Cardiac septum (tissue), 1 donor: Measurements from ENCODE around the gene SLAIN2. TPM values are rescaled to one million over a fixed set of nuclear protein-coding genes. Genes with fewer than 3 reads are reported as not detected.
"Not testable (repeated sequence)": the region's sequence is repeated elsewhere in the genome, so short reads cannot be mapped to it uniquely, and the experiment has no call there.

Source experiments
- DNase-seq: peaks from one replicate; pipeline ENCODE4 v3.0.0-alpha.2; 2020; ENCODE audit warnings: low spot score
- intact Hi-C: fragments of 100-400 bp; cut with DNase I; formaldehyde crosslinking; loops from one replicate; pipeline ENCODE4 v1.14.0; 2022
- total RNA-seq: library from RNA; stranded (reverse); fragmentation: NEBNext Ultra II Directional; extraction: Animal tissue kit (Norgen Biotek cat#: 25700); gene quantifications from one replicate; pipeline ENCODE4 v1.2.1, GENCODE V29; 2021
- donor health status: DM: no; HTN: no; CAD: no.

Gene SLAIN2
- total RNA-seq, 1 donor from 2014 or later = 159 TPM

DNA sequence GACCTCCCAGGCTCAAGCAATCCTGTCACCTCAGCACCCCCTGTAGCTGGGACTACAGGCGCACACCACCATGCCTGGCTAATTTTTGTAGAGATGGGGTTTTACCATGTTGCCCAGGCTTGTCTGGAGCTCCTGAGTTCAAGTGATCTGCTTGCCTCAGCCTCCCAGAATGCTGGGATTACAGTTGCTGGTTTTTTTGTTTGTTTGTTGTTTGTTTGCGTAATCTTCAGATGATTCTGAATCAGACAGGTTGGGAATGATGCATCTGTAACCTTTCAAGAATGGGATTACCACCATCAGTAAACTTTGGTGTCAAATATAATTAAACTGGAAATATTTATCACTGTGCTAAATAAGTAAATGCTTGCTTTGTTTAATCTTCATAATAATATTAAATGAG is 79.8 kb downstream of the SLAIN2 start:
- intact Hi-C loops = no loop called here
- no peak for DNase-seq

DNA sequence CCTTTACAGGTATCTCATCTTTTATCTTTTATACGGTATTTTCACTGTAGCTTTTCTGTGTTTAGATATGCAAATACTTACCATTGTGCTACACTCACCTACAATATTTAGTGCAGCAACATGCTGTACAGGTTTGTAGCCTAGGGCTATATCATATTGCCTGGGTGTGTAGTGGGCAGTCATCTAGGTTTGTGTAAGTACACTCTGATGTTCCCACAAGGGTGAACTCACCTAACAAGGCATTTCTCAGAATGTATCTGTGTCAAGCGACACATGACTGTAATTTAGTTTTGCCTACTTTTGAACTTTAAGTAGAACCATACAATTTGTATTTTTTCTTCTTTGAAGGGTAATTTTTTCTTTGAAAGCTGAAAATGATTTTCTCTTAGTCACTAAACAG is 87.6 kb downstream of the SLAIN2 start:
- intact Hi-C loops = no loop called here
- no peak for DNase-seq

DNA sequence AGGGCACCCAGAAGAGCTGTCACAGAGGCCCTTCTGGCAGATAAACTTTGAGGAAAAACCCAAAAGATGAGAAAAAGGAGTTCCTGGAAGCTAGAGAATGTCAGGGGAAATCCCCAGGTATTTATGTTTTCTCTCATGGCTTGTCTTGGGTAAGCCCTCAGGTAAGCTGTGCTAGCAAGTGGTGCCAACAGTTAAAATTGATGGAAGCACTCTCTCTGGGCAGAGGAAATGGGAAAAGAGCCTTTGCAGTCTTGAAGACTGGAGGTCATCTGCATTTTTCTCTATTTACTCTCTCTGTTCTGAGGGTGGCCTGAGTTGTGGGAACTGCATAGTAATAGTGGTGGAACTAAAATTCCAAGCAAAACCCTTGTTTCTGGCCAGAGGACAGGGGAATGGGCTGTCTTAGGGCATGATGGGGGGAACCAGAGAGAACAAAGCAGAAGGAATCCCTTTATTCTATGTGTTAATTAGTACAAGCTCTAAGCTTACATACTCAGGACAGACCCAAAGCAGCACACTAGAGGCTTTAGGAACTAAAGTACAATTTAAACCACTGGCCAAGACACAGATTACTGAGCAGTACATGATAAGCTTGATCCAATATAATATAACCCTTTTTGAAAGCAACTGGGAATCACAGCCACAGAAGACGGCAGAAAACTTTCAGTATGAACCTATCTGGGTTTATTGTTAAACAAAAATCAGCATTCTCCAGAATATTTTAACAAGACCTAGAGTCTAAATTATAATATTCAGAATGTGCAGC is 88.6 kb downstream of the SLAIN2 start:
- intact Hi-C loops = no loop called here
- no peak for DNase-seq

DNA sequence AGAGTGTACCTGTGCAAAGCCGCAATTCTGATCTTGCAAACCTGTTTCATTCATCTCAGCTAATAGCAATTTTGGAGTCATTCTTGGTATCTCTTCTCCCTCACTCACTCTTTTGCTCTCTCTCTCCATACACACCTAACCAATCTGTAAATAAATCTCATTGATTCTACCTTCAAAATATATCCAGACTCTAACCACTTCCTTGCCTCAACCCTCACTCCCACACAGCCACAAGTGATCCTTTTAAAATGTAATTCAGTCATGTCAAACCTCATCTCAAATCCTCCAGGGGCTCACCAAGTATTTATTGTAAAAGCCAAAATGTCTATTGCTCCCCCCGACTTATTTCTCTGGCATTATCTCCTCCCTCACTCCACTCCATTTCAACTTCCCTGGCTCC is 90.1 kb downstream of the SLAIN2 start:
- DNase-seq = no peak
- intact Hi-C loops = no loop called here

DNA sequence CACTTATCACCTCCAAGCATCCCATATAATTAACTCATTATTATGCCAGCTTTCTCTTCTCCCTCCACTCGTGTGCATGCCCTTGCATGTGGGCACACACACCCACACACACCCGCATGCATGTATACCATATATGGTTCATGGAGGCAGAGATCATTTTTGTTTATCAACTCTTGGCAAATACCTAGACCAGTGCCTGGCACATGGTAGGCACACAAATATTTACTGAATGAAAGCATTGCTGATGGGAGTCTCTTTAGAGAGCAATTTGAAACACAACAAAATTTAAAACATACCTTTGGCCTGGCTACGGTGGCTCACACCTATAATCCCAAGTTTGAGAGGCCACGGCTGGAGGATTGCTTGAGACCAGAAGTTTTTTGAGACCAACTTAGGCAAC is 90.7 kb downstream of the SLAIN2 start:
- intact Hi-C loops = no loop called here
- DNase-seq = no peak

DNA sequence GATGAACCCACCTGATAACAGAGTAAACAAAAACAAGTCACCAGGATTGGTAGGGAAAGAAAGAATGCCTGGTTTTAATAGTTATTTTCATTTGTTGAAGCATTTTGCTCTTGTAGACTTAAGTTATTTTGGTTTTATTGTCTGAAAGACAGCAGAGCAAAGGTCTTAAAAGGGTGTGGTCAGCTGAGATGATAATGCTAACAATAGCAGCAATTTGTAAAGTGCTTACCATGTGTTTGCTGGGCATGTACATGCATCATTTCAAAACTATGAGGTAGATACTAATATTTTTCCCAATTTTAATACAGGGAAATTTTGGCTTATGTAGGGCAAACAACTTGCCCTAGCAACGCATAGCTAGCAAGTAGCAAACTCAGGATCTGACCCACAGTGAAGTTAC is 95.0 kb downstream of the SLAIN2 start:
- DNase-seq = no peak
- intact Hi-C loops = no loop called here

DNA sequence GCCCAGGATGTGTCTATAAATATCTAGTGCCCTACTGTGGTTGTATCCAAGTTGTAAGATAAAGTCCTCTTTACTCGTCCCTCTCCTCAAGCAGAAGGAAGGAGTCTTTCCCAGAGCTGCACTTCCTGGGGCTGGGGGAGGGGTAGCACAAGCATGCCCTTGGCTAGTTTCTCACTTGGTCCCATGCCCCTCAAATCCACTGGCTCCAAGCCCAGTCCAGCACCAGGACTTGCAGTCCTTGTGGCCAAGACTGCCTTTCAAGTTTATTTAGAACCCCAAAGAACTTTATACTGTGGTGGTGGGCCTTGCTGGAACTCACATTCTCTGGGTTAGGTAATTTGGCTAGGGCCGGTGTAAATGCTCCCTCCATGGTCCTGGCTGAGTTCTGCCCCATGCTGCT is 98.7 kb downstream of the SLAIN2 start:
- no peak for DNase-seq
- intact Hi-C loops = loop anchor here (10.0 kb wide), 1 partner anchor 525 kb away; no protein-coding TSS in a partner anchor

DNA sequence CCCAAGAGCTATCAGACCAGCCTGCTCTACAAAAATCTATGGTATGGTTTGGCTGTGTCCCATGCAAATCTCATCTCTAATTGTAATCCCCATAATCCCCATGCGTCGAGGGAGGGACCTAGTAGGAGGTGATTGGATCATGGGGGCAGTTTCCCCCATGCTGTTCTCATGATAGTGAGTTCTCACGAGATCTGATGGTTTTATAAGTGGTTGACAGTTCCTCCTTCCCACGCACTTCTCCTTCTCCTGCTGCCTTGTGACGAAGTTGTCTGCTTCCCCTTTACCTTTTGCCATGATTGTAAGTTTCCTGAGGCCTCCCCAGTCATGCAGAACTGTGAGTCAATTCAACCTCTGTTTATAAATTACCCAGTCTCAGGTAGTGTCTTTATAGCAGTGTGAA is 99.6 kb downstream of the SLAIN2 start:
- intact Hi-C loops = loop anchor here (10.0 kb wide), 1 partner anchor 524 kb away; no protein-coding TSS in a partner anchor
- not testable (repeated sequence) for DNase-seq

DNA sequence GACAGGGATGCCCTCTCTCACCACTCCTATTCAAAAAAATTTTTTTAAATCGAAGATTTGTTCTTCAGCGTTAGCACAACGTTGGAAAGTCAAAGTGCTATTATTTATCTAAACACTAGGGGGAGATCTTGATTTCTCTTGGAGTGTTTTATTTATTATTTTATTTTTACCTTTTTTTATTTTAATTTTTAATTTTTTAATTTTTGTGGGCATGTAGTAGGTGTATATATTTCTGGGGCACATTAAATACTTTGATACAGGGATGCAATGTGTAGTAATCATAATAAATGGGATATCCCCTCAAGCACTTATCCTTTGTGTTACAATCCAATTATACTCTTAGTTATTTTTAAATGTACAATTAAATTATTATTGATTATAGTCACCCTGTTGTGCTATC is 104.4 kb downstream of the SLAIN2 start:
- intact Hi-C loops = loop anchor here (10.0 kb wide), 1 partner anchor 519 kb away; no protein-coding TSS in a partner anchor
- no peak for DNase-seq

DNA sequence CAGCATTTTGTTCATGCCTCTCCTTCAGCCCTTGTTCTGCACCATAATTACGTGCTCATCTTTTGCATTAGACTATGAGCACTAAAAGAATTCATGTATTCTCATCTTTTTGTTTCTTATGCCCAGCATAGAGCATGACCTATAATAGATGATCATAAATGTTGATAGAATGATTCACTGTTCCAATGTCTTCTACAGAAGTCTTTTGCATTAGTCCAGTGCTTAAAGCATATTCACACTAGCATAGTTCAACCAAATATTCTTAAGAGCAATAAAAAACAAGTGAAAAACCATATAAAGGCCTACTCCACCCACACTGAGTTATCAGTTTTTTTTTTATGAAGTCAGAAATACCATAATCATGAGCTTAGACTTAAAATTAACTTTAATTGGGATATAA is 105.3 kb downstream of the SLAIN2 start:
- no peak for DNase-seq
- intact Hi-C loops = loop anchor here (10.0 kb wide), 1 partner anchor 518 kb away; no protein-coding TSS in a partner anchor

DNA sequence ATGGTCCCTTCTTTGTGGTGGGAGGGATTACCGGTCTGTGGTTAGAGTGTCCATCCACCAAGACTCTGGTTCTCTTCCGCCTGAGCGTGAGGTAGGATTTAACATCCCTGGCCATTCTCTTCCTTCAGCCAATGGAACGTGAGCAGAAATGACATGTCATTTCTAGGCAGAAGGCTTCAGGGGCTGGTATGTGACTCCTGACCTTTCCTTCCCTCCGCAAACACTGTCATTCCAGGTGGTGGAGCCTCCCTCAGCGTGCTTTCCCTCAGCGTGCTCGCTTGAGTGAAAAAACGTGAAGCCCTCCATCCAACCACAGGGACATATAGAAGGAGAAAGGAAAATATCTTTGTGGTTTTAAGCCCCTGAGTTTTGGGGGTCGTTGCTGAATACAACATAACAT is 107.8 kb downstream of the SLAIN2 start:
- intact Hi-C loops = loop anchor here (10.0 kb wide), 1 partner anchor 516 kb away; no protein-coding TSS in a partner anchor
- no peak for DNase-seq

DNA sequence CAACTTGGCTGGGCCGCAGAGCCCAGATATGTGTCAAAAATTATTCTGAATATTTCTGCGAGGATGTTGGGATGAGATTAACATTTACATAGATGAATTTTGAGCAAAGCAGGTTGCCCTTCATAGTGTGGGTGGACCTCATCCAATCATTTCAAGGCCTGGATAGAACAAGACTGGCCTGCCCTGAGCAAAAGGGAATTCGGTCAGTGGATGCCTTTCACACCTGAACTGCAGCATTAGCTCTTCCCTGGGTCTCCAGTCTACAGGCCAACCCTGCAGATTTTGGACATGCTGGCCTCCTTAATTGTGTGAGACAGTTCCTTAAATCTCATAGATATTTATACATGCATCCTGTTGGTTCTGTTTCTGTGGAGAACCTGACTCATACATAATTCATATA is 109.4 kb downstream of the SLAIN2 start:
- no peak for DNase-seq
- intact Hi-C loops = no loop called here

DNA sequence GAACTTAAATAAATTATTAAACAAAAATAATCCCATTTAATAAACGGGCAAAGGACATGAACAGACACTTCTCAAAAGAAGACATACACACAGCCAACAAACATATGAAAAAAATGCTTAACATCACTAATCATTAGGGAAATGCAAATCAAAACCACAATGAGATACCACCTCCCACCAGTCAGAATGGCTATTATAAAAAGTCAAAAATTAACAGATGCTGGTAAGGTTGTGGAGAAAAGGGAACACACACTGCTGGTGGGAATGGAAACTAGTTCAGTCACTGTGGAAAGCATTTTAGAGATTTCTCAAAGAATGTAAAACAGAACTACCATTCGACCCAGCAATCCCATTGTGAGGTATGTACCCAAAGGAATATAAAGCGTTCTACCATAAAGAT is 110.3 kb downstream of the SLAIN2 start:
- DNase-seq, intact Hi-C loops: not testable (repeated sequence)

DNA sequence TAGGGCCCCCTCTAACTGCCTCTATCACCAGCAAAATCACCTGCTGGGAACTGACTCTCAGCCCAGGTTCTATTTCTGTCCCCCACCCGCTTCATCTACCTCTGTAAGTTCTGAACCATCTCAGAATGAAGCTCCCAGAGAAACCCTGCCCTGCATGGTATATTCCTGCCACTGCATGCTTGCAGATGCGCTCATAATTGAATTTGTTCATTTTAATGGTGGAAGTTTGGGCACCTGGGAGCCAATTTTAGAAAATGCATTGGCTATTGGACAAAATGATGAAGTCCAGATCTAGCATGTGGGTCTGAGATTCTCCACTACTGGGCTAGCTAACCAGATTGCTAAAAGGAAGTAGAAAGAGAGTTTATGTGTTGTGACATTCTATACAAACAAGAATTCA is 113.3 kb downstream of the SLAIN2 start:
- no peak for DNase-seq
- intact Hi-C loops = no loop called here

DNA sequence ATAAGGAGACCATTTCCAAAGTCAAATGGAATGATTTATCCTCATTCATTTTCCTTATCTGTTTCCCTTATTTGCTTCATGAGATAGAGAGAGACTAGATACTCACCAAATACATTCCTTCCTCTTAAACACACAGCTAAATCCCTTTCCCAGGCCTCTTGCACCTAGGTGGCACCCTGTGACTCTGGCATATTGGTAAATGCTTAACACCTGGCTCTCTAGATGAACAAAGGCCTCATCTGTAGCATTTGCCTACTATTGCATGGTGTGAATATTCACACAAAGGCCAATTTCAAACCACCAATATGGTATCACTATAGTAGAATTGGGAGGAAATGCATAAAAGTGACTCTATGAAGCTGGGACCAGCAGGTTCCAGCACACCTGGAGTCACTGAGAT is 119.7 kb downstream of the SLAIN2 start:
- intact Hi-C loops = no loop called here
- no peak for DNase-seq

DNA sequence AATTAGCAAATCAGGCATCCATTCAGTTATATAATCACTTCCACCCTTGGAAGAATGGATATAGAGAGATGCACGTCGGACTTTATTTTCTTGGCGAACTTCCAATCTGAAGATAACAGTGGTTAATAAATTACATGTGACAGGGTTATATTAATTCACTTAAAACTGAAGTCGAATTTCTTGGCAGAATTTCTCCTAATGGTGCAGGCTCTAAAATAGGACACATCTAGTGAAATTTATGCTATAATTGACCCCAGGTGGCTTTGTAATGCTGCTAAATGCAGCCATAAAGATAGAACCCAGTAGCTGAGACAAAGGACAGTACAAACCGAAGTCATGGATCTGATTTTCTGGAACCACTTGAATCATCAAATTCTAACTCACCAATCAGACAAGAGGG is 121.0 kb downstream of the SLAIN2 start:
- no peak for DNase-seq
- intact Hi-C loops = no loop called here

DNA sequence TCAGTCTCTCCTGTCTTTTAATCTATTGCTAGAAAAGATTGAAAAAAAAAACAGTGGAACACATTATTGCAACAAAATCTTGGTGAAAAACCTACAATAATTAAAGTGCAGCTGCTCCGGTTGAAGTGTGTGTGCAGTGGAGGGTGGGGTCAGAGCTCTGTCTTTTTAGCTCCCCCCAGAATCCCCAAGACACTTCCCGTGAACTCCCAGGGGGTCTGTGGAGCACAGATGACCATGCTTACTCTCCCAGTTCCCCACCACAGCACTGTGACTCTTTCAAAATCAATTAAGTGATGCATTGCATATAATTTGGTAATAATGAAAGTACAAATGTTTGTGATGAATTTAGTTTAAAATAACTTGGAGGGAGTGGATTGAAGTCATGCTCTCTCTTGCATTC is 126.1 kb downstream of the SLAIN2 start:
- intact Hi-C loops = no loop called here
- no peak for DNase-seq

DNA sequence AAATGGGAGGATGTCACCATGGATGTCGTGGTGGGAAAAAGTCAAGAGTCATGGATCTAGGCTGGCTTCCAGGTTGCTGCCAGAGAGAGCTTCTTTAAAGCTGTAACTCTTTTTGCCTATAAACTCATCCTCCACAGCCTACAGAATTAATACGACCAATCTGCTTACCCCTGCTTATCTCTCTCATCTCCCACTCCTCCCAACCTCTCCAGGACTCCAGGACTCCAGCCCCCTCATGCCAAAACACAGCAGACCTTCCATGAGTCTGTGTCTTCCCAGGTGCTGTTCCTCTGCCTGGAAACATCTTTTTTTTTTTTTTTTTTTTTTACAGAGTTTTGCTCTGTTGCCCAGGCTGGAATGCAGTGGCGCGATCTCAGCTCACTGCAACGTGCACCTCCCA is 126.6 kb downstream of the SLAIN2 start:
- no peak for DNase-seq
- intact Hi-C loops = no loop called here

DNA sequence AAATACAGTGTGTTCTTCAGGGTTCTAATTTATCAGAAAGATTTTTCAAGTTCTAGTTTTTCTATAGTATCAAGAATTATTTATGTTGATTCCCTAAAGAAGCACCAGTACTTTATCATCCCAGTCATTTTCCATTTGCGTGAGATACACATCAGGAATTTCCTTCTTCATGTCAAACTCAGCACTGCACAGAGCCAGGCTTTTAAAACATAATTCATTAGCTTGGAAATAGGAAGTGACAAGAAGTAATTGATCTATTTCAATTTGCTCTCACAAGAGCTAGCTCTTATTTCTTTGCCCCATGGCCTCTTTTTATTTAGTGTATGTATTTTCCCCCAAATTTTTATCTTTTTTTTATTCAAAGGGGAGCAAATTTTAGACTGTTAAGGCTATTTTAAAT is 128.8 kb downstream of the SLAIN2 start:
- no peak for DNase-seq
- intact Hi-C loops = no loop called here

DNA sequence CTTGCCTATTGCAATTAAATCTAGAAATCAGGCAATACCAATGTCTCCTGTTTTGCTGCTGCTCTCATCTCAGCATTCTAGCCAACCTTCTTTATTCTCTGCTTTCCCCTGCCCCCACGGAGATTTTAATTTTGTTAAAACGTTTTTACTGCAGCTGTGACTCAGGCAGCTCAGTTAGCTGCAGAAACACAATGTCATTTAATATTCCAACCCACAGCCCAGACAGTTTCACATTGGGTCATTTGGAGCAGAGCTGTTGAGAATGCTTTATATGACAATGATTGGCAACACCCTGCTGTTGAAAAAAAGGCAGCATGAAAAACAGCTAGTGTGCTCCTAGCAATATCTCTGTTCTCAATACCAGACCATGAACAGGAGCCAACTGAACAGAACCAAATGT is 129.2 kb downstream of the SLAIN2 start:
- DNase-seq = no peak
- intact Hi-C loops = no loop called here

DNA sequence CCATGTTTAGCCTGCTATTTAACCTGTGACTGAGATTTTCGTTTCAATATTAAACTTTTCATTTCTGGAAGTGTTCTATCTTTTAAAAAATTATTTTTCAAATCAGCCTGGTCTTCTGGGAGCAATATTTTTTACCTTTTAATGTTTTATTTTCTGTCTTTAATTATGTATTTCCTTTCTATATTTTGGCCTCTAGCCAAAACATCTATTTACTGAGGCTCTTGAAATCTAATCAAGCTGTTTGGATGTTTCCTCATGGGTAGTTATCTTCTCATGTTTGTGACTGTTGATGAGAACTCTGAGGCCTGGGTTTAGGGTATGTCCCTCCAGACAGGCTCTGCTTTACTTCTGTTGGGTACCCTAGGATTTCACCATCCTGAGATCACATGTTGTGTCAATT is 131.5 kb downstream of the SLAIN2 start:
- DNase-seq = no peak
- intact Hi-C loops = no loop called here

DNA sequence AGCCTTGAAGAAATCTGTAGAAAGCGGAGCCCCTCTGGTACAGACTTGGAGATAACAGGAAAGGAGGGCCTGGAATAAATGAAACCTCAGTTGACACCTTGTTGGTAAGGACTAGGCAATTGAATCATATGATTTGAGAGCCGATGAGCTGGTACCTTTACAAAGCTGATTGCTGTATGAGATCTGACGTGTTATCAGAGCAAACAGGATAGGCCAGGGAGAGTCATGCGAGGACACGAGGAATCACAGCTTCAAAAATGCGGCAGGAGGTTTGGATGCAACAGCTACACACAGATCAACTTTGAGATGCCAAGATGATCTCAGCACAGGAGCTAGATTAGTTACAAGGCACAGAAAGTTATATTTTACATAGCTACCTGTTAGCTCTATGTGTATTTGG is 134.4 kb downstream of the SLAIN2 start:
- DNase-seq = no peak
- intact Hi-C loops = no loop called here
